HepG2 (cell line): ENCODE measurements around the gene PLSCR3. TPM values are rescaled to one million over a fixed set of nuclear protein-coding genes. Genes with fewer than 3 reads are reported as not detected.

ENCODE experiments used
- ATAC-seq: fragments of 200-7000 bp; cut with Tn5 transposase; 3 replicates; pipeline ENCODE4 v1.9.1; 2020; ENCODE audit warnings: mild to moderate bottlenecking, moderate library complexity
- BruUV-seq: library from RNA; stranded (reverse); fragments of 400-500 nt; replicated peaks from 2 replicates; lab custom pipeline; 2021; lab: Mats Ljungman, UMichigan
- CTCF ChIA-PET: fragments of 300-600 bp; formaldehyde crosslinking; extraction: SDS; loops from one replicate; lab custom pipeline; 2021; ENCODE audit warnings: low total read pairs, inconsistent platforms, low intra/inter-chr PET ratio; lab: Yijun Ruan, JAX
- POLR2A ChIA-PET: fragments of 350-600 bp; sonication (Branson Sonifier 250); formaldehyde crosslinking; loops from one replicate; lab custom pipeline; 2020; ENCODE audit warnings: antibody characterized with exemption, inconsistent platforms; lab: Yijun Ruan, JAX
- DNase-seq: peaks from one replicate; pipeline ENCODE4 v3.0.0-alpha.2; 2015; ENCODE audit warnings: low spot score
- FAIRE-seq: peaks from 3 replicates; lab custom pipeline; 2011; peaks lifted over from hg19 to GRCh38; lab: Jason Lieb, UNC
- H2AFZ ChIP-seq: one replicate; pipeline ENCODE4 v1.6.1; 2011; ENCODE audit warnings: low read length, inconsistent platforms
- H3K27ac ChIP-seq: fragments of 300-600 bp; 3 replicates; pipeline ENCODE4 v1.8.0; 2011; ENCODE audit warnings: mixed run types, mild to moderate bottlenecking, mixed read lengths, low read length, inconsistent platforms; ENCODE audit not compliant: insufficient read depth; ENCODE audit errors: extremely low read length
- H3K27me3 ChIP-seq, 2 experiments: fragments of 200-600 bp in 1 of 2; 2 replicates in 1 of 2; 3 replicates in 1 of 2; pipeline versions ENCODE4 v1.6.0 to v1.8.0; 2011; ENCODE audit warnings: low read length in 2 of 2, mild to moderate bottlenecking in 2 of 2, moderate library complexity in 2 of 2, inconsistent platforms in 1 of 2; ENCODE audit not compliant: insufficient read depth in 2 of 2, control insufficient read depth in 1 of 2
- H3K36me3 ChIP-seq, 2 experiments: fragments of 200-600 bp in 1 of 2; replicated peaks in 1 of 2; 2 replicates in 1 of 2; 3 replicates in 1 of 2; pipeline versions ENCODE4 v1.5.1 to v1.8.0; 2011; ENCODE audit warnings: low read length in 2 of 2, inconsistent platforms in 1 of 2; ENCODE audit not compliant: insufficient read depth in 2 of 2, control insufficient read depth in 1 of 2
- H3K4me1 ChIP-seq: 2 replicates; pipeline ENCODE4 v1.5.1; 2012; ENCODE audit warnings: low read length, inconsistent platforms; ENCODE audit not compliant: insufficient read depth
- H3K4me2 ChIP-seq: 2 replicates; pipeline ENCODE4 v1.6.0; 2011; ENCODE audit warnings: low read depth, low read length, inconsistent platforms
- H3K4me3 ChIP-seq, 3 experiments: fragments of 200-600 bp in 1 of 3; sonication (generic), shearing (Covaris generic) in 1 of 3; replicated peaks in 1 of 3; 2 replicates each; pipeline ENCODE4 v1.5.1; 2011 to 2016; ENCODE audit warnings: low read length in 3 of 3, inconsistent platforms in 2 of 3, low read depth in 2 of 3, mild to moderate bottlenecking in 2 of 3, control low read depth in 1 of 3, mixed read lengths in 1 of 3; ENCODE audit not compliant: insufficient read depth in 1 of 3
- H3K79me2 ChIP-seq: one replicate; pipeline ENCODE4 v1.6.1; 2011; ENCODE audit warnings: low read length, inconsistent platforms; ENCODE audit not compliant: insufficient read depth
- H3K9ac ChIP-seq: 2 replicates; pipeline ENCODE4 v1.6.0; 2011; ENCODE audit warnings: mild to moderate bottlenecking, low read depth, low read length, inconsistent platforms; ENCODE audit not compliant: insufficient read depth
- H3K9me3 ChIP-seq: 2 replicates; pipeline ENCODE4 v1.5.1; 2012; ENCODE audit warnings: mild to moderate bottlenecking, low read length
- H4K20me1 ChIP-seq: 2 replicates; pipeline ENCODE4 v1.6.0; 2011; ENCODE audit warnings: inconsistent platforms, mild to moderate bottlenecking, low read length, moderate library complexity; ENCODE audit not compliant: insufficient read depth
- ARHGAP35 ChIP-seq: sonication (generic); formaldehyde crosslinking; IDR thresholded peaks from 2 replicates; pipeline ENCODE4 v1.9.0; 2022; ENCODE audit warnings: mild to moderate bottlenecking, inconsistent platforms, moderate library complexity, missing genetic modification reagents, borderline replicate concordance
- EP300 ChIP-seq, 3 experiments: sonication (generic) in 1 of 3; formaldehyde crosslinking in 1 of 3; IDR thresholded peaks; 2 replicates each; pipeline versions ENCODE4 v1.5.1 to v1.6.1; 2011 to 2020; ENCODE audit warnings: low read depth in 2 of 3, low read length in 2 of 3, borderline replicate concordance in 1 of 3, improper control_type of control experiment in 1 of 3, mild to moderate bottlenecking in 1 of 3, missing genetic modification reagents in 1 of 3, moderate library complexity in 1 of 3
- HNRNPL ChIP-seq: fragments of 200-400 bp; formaldehyde crosslinking; IDR thresholded peaks from 2 replicates; pipeline ENCODE4 v1.6.1; 2017; ENCODE audit warnings: mild to moderate bottlenecking, low read depth, low read length
- JDP2 ChIP-seq: sonication (generic); formaldehyde crosslinking; IDR thresholded peaks from 2 replicates; pipeline ENCODE4 v1.8.1; 2022; ENCODE audit warnings: missing genetic modification reagents, borderline replicate concordance
- MYNN ChIP-seq: sonication (generic); formaldehyde crosslinking; IDR thresholded peaks from 2 replicates; pipeline ENCODE4 v1.4.0; 2020; ENCODE audit warnings: mild to moderate bottlenecking, low read depth, missing genetic modification reagents
- PAX8 ChIP-seq: sonication (generic); formaldehyde crosslinking; IDR thresholded peaks from 2 replicates; pipeline ENCODE4 v1.8.0; 2022; ENCODE audit warnings: mild to moderate bottlenecking, missing genetic modification reagents, borderline replicate concordance
- SMAD1 ChIP-seq: sonication (generic); formaldehyde crosslinking; IDR thresholded peaks from 2 replicates; pipeline ENCODE4 v1.4.0; 2020; ENCODE audit warnings: missing genetic modification reagents, low read depth, mild to moderate bottlenecking, borderline replicate concordance
- SNRNP70 ChIP-seq: fragments of 200-400 bp; formaldehyde crosslinking; IDR thresholded peaks from 2 replicates; pipeline ENCODE4 v1.6.1; 2017; ENCODE audit warnings: mild to moderate bottlenecking, low read depth, low read length, moderate library complexity
- TEF ChIP-seq: sonication (generic); formaldehyde crosslinking; IDR thresholded peaks from 2 replicates; pipeline ENCODE4 v1.5.0; 2020; ENCODE audit warnings: missing genetic modification reagents
- ZBTB44 ChIP-seq: sonication (generic); formaldehyde crosslinking; IDR thresholded peaks from 2 replicates; pipeline ENCODE4 v1.4.0; 2020; ENCODE audit warnings: missing genetic modification reagents
- ZNF225 ChIP-seq: sonication (generic); formaldehyde crosslinking; IDR thresholded peaks from 2 replicates; pipeline ENCODE4 v1.4.0; 2020; ENCODE audit warnings: mild to moderate bottlenecking, missing genetic modification reagents
- ZNF343 ChIP-seq: sonication (generic); formaldehyde crosslinking; IDR thresholded peaks from 2 replicates; pipeline ENCODE4 v1.4.0; 2020; ENCODE audit warnings: mild to moderate bottlenecking, missing genetic modification reagents
- ZNF597 ChIP-seq: sonication (generic); formaldehyde crosslinking; IDR thresholded peaks from 2 replicates; pipeline ENCODE4 v1.5.0; 2020; ENCODE audit warnings: missing genetic modification reagents
- ZNF7 ChIP-seq: IDR thresholded peaks from 2 replicates; pipeline ENCODE4 v1.6.1; 2016; ENCODE audit warnings: missing biosample characterization, missing genetic modification reagents
- ZNF709 ChIP-seq: sonication (generic); formaldehyde crosslinking; IDR thresholded peaks from 2 replicates; pipeline ENCODE4 v1.5.0; 2020; ENCODE audit warnings: mild to moderate bottlenecking, missing genetic modification reagents
- ZNF883 ChIP-seq: sonication (generic); formaldehyde crosslinking; IDR thresholded peaks from 2 replicates; pipeline ENCODE4 v1.5.1; 2020; ENCODE audit warnings: mild to moderate bottlenecking, missing genetic modification reagents; ENCODE audit errors: not compliant biosample characterization
- WGBS: methylation state at CpG from one replicate; pipeline ENCODE4 v1.1.6; 2017; ENCODE audit warnings: low lambda C conversion rate; 5-methylcytosine and 5-hydroxymethylcytosine counted together
- in situ Hi-C: cut with HindIII; loops from 2 replicates; pipeline ENCODE4 v1.10.0; 2017; ENCODE audit warnings: low pct_unique_long_range_greater_than_20kb; ENCODE audit not compliant: extremely low pct_ligation_motif_present
- intact Hi-C: fragments of 100-400 bp; cut with micrococcal nuclease; formaldehyde crosslinking; loops from one replicate; pipeline ENCODE4 v1.10.0; 2022; ENCODE audit not compliant: unreplicated experiment
- polyA plus RNA-seq, 8 experiments: library from polyadenylated mRNA; depleted of rRNA in 3 of 8; stranded (reverse) in 7 of 8; unstranded in 1 of 8; fragments of >200 nt; fragmentation: Illumina TruSeq in 4 of 8; extraction: Trizol in 4 of 8; gene quantifications; 2 replicates each; pipeline versions ENCODE4 v1.2.1 to v1.2.3, GENCODE V29; 2011 to 2016; ENCODE audit warnings: low read depth in 4 of 8, missing spikeins in 1 of 8, mixed read lengths in 1 of 8; ENCODE audit not compliant: insufficient read depth in 1 of 8
- total RNA-seq, 5 experiments: library from RNA; depleted of rRNA; stranded (reverse); fragments of >200 nt; fragmentation: Illumina TruSeq; extraction: Trizol; gene quantifications; 2 replicates each; pipeline ENCODE4 v1.2.3, GENCODE V29; 2016; ENCODE audit warnings: low read depth in 1 of 5

Gene PLSCR3
- total and polyA plus RNA-seq, 2 of the 13 experiments (the other 11 are each of a cell fraction or from before 2014, with no cell fraction given): 5.6 to 6.2 TPM

GRCh38 chr17:7352910-7353635, 41.3 kb downstream of the PLSCR3 start:
- WGBS: 74% methylated on average over 15 of the region's 37 CpGs
- Histone ChIP-seq H2AFZ (no peak overlapping the region), H3K9ac (no peak overlapping the region), H3K36me3 (no peaks in the 10 kb centered on the region), H4K20me1 (peaks cover 13% of the 10 kb centered on the region; the same call in 1 of the 2 replicates), H3K9me3 (no peaks in the 10 kb centered on the region), H3K4me3 (peak overlapping the region; percentile 64 to 88 (median 87); a peak in 3 of 6 replicates), H3K27ac (no peak overlapping the region), H3K4me1 (peaks cover 46% of the 10 kb centered on the region), H3K27me3 (peaks cover 0 to 5% of the 10 kb centered on the region in 2 experiments; a peak in 1 of 5 replicates), H3K79me2 (no peaks in the 10 kb centered on the region), H3K4me2 (peak overlapping the region; percentile 90)
- no peak for TF ChIP-seq ZNF597
- TF ChIP-seq ZBTB44 (CRISPR knock-in tag): no peak
- no peak for TF ChIP-seq ZNF225 (CRISPR knock-in tag)
- TF ChIP-seq EP300 (IDR thresholded peaks at IDR 0.05; ENCODE audit: low read depth in 2 of 2, low read length in 2 of 2): no peak
- TF ChIP-seq EP300 (CRISPR knock-in tag; IDR thresholded peaks at IDR 0.05; ENCODE audit: borderline replicate concordance): no peak
- no peak for TF ChIP-seq SMAD1
- TF ChIP-seq ZNF883 (CRISPR knock-in tag): no peak
- no peak for TF ChIP-seq SNRNP70
- TF ChIP-seq MYNN: no peak
- TF ChIP-seq ARHGAP35: no peak
- no peak for TF ChIP-seq ZNF343 (CRISPR knock-in tag)
- no peak for TF ChIP-seq TEF (CRISPR knock-in tag)
- TF ChIP-seq ZNF7 (CRISPR knock-in tag): no peak
- no peak for TF ChIP-seq HNRNPL
- TF ChIP-seq JDP2 (CRISPR knock-in tag): no peak
- no peak for TF ChIP-seq ZNF709 (CRISPR knock-in tag)
- no peak for TF ChIP-seq PAX8
- CTCF ChIA-PET: no interaction called here
- in situ Hi-C loops: no loop called here
- no TSS peak for BruUV-seq
- ATAC-seq (no peak), DNase-seq (no peak), FAIRE-seq (no peak)
- POLR2A ChIA-PET: interaction anchor here (1.6 to 7.0 kb wide), 2 partner anchors 24 to 51 kb away, joined by 4 to 44 read pairs; partner anchors contain the start of genes NEURL4 and TMEM256
- intact Hi-C loops: loop anchor here (5.0 to 10.0 kb wide), 2 partner anchors 212 to 306 kb away; partner anchors contain the start of gene SENP3
